Endodermal cell (in vitro differentiated cells): ENCODE results near the gene CNTNAP5. TPM values are rescaled to one million over a fixed set of nuclear protein-coding genes. Genes with fewer than 3 reads are reported as not detected.

Experiments used
- DNase-seq: peaks from one replicate; pipeline ENCODE4 v3.0.0-alpha.2; 2017
- H3K27ac ChIP-seq: 2 replicates; pipeline ENCODE4 v1.5.1; 2013; ENCODE audit warnings: mild to moderate bottlenecking, low read depth, low read length, moderate library complexity
- H3K27me3 ChIP-seq: 2 replicates; pipeline ENCODE4 v1.6.1; 2013; ENCODE audit warnings: mild to moderate bottlenecking, low read length, moderate library complexity; ENCODE audit not compliant: insufficient read depth, control insufficient read depth, poor library complexity, severe bottlenecking
- H3K36me3 ChIP-seq: 2 replicates; pipeline ENCODE4 v1.7.0; 2013; ENCODE audit warnings: mild to moderate bottlenecking, low read length, moderate library complexity; ENCODE audit not compliant: control insufficient read depth, insufficient read depth
- H3K4me1 ChIP-seq: one replicate; pipeline ENCODE4 v1.7.0; 2013; ENCODE audit warnings: low read length; ENCODE audit not compliant: control insufficient read depth, insufficient read depth
- H3K4me3 ChIP-seq: 2 replicates; pipeline ENCODE4 v1.5.1; 2013; ENCODE audit warnings: mild to moderate bottlenecking, low read length, moderate library complexity
- H3K9ac ChIP-seq: 2 replicates; pipeline ENCODE4 v1.6.1; 2013; ENCODE audit warnings: mild to moderate bottlenecking, low read length, moderate library complexity; ENCODE audit not compliant: poor library complexity, severe bottlenecking; ENCODE audit errors: extremely low read depth
- H3K9me3 ChIP-seq: 2 replicates; pipeline ENCODE4 v1.6.1; 2013; ENCODE audit warnings: mild to moderate bottlenecking, low read length, moderate library complexity; ENCODE audit not compliant: control insufficient read depth
- H3K27ac Mint-ChIP-seq: 2 replicates; pipeline ENCODE4 v1.8.0; 2020; ENCODE audit warnings: mixed read lengths
- H3K27me3 Mint-ChIP-seq: 2 replicates; pipeline ENCODE4 v1.8.0; 2021; ENCODE audit warnings: mild to moderate bottlenecking, mixed read lengths; ENCODE audit not compliant: insufficient read depth
- H3K36me3 Mint-ChIP-seq: 2 replicates; pipeline ENCODE4 v1.8.0; 2020; ENCODE audit warnings: low read depth, mixed read lengths
- H3K4me1 Mint-ChIP-seq: 2 replicates; pipeline ENCODE4 v1.8.0; 2020; ENCODE audit warnings: mixed read lengths
- H3K4me3 Mint-ChIP-seq: 2 replicates; pipeline ENCODE4 v1.8.0; 2020; ENCODE audit warnings: mild to moderate bottlenecking, moderate library complexity, mixed read lengths
- H3K9me3 Mint-ChIP-seq: 2 replicates; pipeline ENCODE4 v1.8.0; 2020; ENCODE audit warnings: mild to moderate bottlenecking, mixed read lengths
- WGBS, 2 experiments: methylation state at CpG; one replicate each; pipeline versions ENCODE4 v1.1.5 to v1.1.7; 2013; ENCODE audit warnings: missing lambda C conversion rate in 2 of 2, mixed read lengths in 1 of 2; ENCODE audit not compliant: insufficient coverage in 1 of 2, insufficient read length in 1 of 2; 5-methylcytosine and 5-hydroxymethylcytosine counted together
- total RNA-seq, 2 donors: library from RNA; stranded (reverse); fragmentation: NEBNext Ultra II Directional in 1 of 2; extraction: Animal tissue kit (Norgen Biotek cat#: 25700) in 1 of 2; gene quantifications; 2 replicates in 1 of 2; 3 replicates in 1 of 2; pipeline ENCODE4 v1.2.1, GENCODE V29; 2021
- TF ChIP-seq, protein P1 (sequence below): fragments of 200-600 bp; sonication (generic); conservative IDR thresholded peaks from 2 replicates; pipeline ENCODE4 v1.5.0; 2021; ENCODE audit warnings: antibody characterized with exemption, mild to moderate bottlenecking

The CNTNAP5 gene
- total RNA-seq, 2 donors from 2014 or later, result 0.70 to 4.4 TPM

DNA sequence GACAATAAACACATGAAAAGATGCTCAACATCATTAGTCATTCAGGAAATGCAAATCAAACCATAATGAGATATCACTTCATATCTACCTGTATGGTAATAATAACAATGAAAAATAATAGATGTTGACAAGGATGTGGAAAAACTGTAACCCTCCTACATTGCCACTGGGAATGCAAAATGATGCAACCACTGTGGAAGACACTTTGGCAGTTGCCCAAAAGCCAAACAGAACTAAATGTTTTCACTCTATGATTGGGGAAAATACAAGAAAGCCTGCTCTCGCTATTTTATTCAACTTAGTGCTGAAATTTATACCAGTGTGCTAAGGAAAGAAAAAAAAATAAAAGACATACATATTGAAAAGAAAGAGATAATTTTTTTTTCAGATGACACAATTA lies 934.5 kb downstream of the CNTNAP5 start:
- H3K36me3 Mint-ChIP-seq, result no peaks in the 10 kb centered on the region
- no peaks in the 10 kb centered on the region for H3K27me3 ChIP-seq
- no peak overlapping the region for H3K27ac ChIP-seq
- H3K9me3 ChIP-seq, result no peaks in the 10 kb centered on the region
- H3K9me3 Mint-ChIP-seq, result no peaks in the 10 kb centered on the region
- DNase-seq, result no peak
- H3K4me3 ChIP-seq, result no peak overlapping the region
- no peak overlapping the region for H3K9ac ChIP-seq
- 89% methylated on average over 1 of the region's 1 CpG; no CpG with 5 or more reads in 1 of the 2 experiments for WGBS, 2 experiments
- H3K27ac Mint-ChIP-seq, result no peak overlapping the region
- H3K4me1 ChIP-seq, result no peaks in the 10 kb centered on the region
- TF ChIP-seq, protein P1, sequence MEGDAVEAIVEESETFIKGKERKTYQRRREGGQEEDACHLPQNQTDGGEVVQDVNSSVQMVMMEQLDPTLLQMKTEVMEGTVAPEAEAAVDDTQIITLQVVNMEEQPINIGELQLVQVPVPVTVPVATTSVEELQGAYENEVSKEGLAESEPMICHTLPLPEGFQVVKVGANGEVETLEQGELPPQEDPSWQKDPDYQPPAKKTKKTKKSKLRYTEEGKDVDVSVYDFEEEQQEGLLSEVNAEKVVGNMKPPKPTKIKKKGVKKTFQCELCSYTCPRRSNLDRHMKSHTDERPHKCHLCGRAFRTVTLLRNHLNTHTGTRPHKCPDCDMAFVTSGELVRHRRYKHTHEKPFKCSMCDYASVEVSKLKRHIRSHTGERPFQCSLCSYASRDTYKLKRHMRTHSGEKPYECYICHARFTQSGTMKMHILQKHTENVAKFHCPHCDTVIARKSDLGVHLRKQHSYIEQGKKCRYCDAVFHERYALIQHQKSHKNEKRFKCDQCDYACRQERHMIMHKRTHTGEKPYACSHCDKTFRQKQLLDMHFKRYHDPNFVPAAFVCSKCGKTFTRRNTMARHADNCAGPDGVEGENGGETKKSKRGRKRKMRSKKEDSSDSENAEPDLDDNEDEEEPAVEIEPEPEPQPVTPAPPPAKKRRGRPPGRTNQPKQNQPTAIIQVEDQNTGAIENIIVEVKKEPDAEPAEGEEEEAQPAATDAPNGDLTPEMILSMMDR, result no peak
- no peaks in the 10 kb centered on the region for H3K27me3 Mint-ChIP-seq
- H3K4me3 Mint-ChIP-seq, result no peak overlapping the region
- no peaks in the 10 kb centered on the region for H3K36me3 ChIP-seq
- H3K4me1 Mint-ChIP-seq, result no peaks in the 10 kb centered on the region

DNA sequence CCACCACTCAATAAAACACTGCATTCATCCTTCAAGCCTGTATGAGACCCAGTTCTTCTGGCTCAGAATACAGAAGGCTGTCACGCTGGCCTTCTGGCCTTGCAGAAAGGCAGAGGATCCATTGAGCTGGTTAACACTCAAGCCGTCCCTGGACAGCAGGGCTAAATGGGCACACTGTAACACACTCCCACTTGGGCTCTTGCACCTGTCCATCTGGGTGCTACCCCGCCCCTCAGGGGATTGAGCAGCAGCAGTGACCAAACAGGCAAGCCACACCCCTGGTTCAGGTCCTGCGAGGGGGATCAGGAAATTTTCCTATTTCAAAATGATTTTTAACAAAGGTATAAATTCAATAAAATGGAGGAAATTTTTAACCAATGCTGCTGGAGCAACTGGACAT lies 936.0 kb downstream of the CNTNAP5 start:
- TF ChIP-seq, protein P1, result no peak
- H3K9me3 ChIP-seq, result no peaks in the 10 kb centered on the region
- 88 to 90% methylated on average over 2 to 4 of the region's 4 CpGs for WGBS, 2 experiments
- no peak overlapping the region for H3K27ac ChIP-seq
- no peaks in the 10 kb centered on the region for H3K36me3 ChIP-seq
- no peak overlapping the region for H3K4me3 ChIP-seq
- H3K9ac ChIP-seq, result no peak overlapping the region
- Mint-ChIP-seq H3K27ac (no peak overlapping the region), H3K4me1 (no peaks in the 10 kb centered on the region), H3K36me3 (no peaks in the 10 kb centered on the region), H3K4me3 (no peak overlapping the region), H3K27me3 (no peaks in the 10 kb centered on the region), H3K9me3 (no peaks in the 10 kb centered on the region)
- H3K27me3 ChIP-seq, result no peaks in the 10 kb centered on the region
- DNase-seq, result no peak
- H3K4me1 ChIP-seq, result no peaks in the 10 kb centered on the region
